Activated naive CD4-positive, alpha-beta T cell treated with Interleukin-2 at 50 U/mL for 16 hours (primary cell): ENCODE results near the gene MPRIP.
"Not testable (repeated sequence)": the region's sequence is repeated elsewhere in the genome, so short reads cannot be mapped to it uniquely, and the experiment has no call there.

Experiments
- DNase-seq: peaks from one replicate; pipeline ENCODE4 v3.0.0-alpha.2; 2020

Gene MPRIP, protein sequence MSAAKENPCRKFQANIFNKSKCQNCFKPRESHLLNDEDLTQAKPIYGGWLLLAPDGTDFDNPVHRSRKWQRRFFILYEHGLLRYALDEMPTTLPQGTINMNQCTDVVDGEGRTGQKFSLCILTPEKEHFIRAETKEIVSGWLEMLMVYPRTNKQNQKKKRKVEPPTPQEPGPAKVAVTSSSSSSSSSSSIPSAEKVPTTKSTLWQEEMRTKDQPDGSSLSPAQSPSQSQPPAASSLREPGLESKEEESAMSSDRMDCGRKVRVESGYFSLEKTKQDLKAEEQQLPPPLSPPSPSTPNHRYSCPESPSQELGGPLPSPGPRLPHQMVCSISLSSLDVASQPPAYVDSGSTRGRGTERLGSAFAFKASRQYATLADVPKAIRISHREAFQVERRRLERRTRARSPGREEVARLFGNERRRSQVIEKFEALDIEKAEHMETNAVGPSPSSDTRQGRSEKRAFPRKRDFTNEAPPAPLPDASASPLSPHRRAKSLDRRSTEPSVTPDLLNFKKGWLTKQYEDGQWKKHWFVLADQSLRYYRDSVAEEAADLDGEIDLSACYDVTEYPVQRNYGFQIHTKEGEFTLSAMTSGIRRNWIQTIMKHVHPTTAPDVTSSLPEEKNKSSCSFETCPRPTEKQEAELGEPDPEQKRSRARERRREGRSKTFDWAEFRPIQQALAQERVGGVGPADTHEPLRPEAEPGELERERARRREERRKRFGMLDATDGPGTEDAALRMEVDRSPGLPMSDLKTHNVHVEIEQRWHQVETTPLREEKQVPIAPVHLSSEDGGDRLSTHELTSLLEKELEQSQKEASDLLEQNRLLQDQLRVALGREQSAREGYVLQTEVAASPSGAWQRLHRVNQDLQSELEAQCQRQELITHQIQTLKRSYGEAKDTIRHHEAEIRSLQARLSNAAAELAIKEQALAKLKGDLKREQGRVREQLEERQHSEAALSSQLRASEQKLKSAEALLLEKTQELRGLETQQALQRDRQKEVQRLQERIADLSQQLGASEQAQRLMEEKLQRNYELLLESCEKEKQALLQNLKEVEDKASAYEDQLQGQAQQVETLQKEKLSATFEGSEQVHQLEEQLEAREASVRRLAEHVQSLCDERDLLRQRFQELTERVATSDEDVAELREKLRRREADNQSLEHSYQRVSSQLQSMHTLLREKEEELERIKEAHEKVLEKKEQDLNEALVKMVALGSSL (N-terminal part only)

GRCh38 chr17:17042384-17042736 is at the start of gene MPRIP:
Gene MPRIP (plus strand): TSS chr17:17042457. CDS start chr17:17042849, 392 bp downstream.
- DNase-seq: no peak

- DNase-seq: no peak
Measured at GRCh38 chr17:16994631-16995030, 47.6 kb upstream of the MPRIP start.

- DNase-seq: no peak
Measured at GRCh38 chr17:16995930-16996329, 46.3 kb upstream of the MPRIP start.

DNA sequence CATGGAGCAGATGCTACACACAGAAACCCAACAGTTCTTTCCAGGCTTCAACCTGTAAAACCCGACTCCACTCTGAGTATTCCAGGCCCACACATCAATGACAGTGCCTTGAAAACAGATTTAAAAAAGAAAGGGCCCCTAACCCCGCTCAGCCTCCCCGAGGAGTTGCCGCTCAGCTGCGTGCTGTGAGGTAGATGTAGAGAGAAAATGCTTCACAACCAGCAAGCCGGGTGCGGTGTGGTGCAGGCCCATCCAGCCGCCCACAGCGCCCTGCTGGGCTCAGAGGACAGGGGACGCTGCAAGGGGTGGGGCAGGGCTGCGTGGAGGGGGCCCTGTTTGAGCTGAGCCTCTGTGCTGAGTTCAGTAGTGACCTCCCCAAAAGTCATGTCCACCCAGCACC is 45.5 kb upstream of the MPRIP start:
- DNase-seq: not testable (repeated sequence)

DNA sequence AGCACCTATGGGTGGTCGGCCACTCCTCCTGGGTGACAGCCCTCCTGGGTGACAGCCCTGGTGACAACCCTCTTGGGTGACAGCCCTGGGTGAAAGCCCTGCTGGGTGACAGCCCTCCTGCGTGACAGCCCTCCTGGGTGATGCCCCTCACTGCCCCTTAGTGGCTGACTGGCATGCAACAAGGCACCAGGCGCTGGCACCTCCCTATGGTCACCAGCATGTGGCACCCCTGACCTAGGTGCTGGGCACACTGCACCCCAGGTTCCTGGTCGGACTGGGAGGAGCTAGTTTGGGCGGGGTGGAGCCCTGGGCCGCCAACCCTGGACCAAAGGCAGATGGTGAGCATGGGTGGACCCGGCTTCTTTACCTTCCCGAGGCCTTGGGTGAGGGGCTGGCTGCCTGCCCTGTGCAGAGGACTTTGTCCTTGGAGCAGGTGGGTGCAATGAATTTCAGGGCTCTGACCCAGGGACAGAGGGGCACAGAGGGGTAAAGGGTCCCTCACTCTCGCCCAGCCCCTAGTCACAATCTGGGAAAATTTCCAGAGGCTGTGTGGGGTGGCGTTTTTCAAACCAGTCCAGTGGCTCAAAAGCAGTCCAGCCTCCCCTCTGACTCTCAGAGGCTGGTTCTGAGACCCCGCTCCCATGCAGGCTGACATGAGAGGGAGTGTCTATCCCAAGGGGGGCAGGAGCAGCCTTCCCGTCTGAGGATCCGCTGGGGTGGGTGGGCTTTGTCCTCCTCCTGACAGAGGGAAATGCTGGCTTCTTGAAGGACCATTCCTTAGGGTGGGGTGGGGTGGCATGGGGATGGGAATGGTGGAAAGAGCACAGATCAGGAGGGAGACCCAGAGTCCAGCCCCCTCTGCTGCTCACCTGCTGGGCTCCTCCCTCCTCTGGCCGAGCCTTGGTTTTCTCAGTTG is 44.5 kb upstream of the MPRIP start:
- no peak for DNase-seq

DNA sequence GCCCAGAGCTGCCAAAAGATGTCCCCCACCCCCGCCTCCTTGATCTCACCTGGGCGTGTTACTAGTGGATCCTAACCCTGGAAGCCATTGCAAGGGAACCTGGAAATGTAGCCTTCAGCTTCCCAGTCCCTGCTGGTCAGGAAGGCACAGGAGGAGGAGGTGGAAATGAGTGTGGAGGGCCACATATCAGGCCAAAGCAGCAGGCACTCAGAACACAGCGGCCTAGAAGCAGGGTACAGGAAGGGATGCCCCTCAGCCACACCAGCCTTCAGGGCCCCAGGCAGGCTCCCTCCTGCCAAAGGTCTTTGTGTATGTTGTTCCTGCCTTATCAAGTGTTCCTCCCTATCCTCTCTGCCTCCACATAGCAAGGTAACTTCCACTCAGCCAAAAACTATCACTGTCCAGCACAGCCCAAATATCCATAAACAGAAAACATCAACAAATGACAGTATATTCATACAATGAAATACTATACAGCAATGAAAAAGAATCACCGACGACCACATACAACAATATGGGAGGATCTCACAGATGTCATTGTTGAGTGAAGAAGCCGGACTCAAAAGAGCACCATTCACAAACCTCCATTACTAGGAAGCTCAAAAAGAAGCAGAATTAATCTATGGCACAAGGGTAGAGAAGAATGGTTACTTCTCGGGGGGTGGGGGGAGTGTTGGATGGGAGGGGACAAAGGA is 42.2 kb upstream of the MPRIP start:
- DNase-seq: no peak

- DNase-seq: no peak
Measured at GRCh38 chr17:17001076-17001777, 41.0 kb upstream of the MPRIP start.

DNA sequence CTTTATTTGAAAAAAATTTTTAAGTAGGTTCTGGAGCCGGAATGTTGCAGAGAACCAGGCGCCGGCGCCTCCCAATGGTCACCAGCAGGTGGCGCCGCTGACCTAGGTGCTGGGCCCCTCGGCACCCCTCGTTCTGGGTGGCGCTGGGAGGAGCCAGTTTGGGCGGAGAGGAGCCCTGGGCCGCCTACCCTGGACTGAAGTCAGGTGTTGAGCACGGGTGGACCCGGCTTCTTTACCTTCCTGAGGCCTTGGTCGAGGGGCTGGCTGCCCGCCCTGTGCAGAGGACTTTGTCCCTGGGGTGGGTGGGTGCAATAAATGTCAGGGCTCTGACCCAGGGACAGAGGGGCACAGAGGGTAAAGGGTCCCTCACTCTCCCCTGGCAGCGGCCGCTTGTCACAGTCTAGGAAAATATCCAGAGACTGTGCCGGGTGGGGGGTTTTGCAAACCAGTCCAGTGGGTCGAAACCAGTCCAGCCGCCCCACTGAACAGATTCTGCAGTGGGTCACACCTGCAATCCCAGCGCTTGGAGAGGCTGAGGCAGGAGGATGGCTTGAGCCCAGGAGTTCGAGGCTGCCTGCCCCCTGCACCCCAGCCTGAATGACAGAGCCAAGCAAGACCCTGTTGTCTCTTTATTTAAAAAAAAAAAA is 40.3 kb upstream of the MPRIP start:
- DNase-seq: peak; percentile 80

DNA sequence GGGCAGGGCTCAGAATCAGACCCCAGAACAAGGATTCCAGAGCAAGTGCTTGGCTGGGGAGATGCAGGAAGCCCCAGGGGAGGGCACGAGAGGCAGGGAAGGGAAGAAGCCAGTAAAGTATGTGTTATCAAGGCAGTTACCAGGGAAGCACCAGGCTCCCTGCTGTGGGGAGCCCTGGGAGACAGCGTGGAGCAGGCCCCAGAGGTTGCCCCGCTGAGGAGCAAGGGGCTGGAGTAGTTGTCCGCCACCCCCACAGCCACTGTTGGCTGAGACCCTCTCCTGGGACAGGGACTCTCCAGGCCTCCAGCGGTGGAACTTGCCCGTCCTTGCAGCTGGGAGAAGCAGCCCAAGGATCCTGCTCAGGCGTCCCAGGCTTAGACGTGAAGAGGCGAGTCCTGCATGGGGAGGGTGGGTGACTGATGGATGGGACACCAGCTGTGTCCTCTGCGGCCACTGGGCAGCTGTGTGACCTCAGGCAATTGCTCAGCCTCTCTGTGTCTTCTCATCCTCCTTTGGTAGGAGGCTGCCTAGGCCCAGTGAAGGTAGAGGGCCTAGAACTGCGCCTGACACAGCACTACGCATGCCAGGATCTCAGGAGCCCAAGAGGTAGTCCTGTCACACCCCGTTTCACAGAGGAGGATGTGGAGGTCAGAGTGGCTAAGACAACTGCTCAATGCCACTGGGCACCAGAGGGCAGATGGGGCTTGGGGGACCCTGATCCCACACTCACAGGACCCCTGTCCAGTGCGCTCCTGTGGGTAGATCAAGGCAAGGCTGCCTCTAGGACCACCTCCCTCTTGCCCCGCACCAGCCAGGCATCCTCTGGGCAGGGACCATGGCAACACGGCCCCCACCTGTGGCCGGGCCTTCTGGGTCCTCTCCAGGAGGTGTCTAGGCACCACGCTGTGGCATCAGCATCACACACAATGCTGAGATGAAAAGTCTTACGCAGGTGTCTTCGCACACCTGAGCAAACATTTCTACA is 39.2 kb upstream of the MPRIP start:
- DNase-seq: not testable (repeated sequence)

DNA sequence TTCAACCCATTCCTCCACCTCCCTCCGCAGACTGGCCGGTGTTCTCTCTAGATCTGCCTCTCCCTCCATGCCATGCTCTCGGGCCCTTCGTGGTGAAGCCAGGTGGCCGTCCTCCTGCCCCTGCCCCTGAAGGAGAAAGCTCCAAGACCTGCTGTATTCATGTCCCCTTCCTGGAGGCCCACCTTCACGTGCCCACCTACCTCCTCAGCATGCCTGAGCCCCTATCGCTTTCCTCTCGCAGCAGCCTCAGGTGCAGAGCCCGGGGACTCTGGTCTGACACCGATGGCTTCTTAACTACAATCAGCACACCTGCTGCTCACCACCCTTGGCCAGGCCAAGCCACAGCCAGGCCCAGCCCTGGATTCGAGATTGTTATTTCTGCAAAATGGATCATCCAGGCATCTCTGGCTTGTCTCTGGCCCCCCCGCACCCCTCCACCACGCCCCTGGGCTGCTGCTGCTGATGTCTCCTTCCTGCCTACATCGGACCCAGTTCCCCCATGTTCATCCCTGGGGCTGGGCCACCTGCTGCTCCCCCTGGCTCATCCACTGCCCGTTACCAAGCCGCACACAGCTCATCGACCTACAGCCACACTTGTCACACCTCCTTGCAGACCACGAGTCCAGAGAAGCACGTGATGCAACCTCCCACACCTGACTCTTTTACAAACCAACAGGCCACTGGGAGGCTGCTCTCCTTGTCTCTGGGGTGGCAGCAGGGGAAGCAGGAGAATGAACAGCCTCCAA is 37.8 kb upstream of the MPRIP start:
- DNase-seq: no peak

DNA sequence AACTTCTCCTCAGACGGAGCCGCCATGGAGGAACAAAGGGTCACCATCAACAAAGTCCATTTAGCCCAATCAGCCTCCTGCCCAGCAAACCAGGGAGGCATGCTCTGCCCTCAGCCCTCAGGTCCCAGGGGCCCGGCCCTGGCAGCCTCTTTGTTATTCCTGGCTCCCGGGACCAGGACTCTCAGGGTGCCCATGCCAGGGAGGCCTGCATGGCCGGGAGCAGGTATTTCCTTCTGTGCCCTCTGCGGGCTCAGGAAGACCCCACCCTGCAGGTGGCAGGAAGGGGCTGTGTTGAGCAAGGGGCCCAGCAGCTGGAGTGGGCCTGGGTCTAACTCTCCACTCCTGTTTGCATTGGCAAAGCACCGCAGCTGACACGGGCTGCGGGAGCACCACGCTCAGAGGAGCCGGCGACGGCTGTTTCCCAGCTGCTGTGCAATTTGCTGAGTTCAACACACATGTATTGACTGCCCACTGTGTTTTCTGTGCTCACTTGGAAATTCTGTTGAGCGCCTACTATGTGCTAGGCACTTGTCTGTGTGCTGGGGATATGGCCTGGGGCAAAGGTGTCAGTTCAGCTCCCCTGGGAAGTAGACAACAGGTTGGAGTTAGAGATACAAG is 37.2 kb upstream of the MPRIP start:
- DNase-seq: not testable (repeated sequence)

- not testable (repeated sequence) for DNase-seq
Measured at GRCh38 chr17:17007891-17008290, 34.4 kb upstream of the MPRIP start.

DNA sequence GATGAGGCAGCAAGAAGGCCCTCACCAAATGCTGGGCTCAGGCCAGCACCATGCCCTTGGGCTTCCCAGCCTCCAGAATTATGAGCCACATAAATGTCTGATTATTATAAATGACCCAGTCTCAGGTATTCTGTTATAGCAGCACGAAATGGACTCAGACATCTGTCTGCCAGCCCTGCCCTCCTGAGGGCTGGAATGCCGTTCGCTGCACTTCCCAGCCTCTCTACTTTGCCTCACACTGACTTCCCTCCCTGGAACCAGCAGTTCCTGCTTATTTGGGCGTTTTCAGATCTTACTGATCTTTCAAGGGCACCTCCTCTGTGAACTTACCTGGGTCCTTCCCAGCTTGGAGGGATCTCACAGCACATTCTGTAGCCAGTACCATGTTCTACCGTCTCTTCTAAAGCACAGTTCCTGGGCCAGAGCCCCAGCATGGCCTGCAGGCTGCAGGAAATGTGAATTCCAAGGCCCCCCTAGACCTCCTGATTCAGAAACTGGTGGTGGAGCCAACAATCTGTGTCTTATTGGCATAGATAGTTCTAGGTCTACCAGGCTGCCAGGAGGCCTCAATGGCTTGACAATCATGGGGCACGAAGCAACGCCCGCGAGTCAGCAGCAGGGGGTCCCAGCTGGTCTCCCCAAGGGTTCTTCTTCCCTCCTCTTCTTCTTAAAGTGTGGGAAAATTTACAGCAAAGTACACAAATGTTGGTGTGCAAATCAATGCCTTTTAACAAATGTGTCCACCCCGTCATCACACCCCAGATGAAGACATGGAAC is 33.4 kb upstream of the MPRIP start:
- not testable (repeated sequence) for DNase-seq

GRCh38 chr17:17009972-17010371 is 32.3 kb upstream of the MPRIP start:
- not testable (repeated sequence) for DNase-seq

DNA sequence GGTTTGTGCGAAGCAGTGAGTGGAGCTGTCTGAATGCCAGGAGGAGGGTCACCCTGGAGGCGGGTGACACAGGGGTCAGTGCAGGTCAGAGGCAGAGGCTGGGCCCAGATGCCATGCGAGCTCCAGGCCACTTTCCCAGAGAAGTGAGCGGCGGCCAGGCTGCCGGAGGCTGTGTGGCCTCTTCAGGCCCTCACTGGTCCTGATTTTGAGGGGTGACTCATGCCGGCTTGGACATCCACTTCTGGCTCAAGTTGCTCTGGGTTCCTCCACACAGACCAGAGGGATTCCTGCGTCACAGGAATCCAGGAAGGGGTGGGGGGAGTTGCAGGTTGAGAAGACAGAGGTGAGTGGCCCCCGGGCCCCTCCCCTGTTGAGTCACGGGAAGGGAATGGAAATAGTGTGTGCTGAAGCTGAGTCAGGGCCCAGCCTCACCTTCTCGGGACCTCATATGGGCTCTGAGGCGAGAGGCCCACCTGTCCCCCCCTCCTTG is 31.7 kb upstream of the MPRIP start:
- not testable (repeated sequence) for DNase-seq

DNA sequence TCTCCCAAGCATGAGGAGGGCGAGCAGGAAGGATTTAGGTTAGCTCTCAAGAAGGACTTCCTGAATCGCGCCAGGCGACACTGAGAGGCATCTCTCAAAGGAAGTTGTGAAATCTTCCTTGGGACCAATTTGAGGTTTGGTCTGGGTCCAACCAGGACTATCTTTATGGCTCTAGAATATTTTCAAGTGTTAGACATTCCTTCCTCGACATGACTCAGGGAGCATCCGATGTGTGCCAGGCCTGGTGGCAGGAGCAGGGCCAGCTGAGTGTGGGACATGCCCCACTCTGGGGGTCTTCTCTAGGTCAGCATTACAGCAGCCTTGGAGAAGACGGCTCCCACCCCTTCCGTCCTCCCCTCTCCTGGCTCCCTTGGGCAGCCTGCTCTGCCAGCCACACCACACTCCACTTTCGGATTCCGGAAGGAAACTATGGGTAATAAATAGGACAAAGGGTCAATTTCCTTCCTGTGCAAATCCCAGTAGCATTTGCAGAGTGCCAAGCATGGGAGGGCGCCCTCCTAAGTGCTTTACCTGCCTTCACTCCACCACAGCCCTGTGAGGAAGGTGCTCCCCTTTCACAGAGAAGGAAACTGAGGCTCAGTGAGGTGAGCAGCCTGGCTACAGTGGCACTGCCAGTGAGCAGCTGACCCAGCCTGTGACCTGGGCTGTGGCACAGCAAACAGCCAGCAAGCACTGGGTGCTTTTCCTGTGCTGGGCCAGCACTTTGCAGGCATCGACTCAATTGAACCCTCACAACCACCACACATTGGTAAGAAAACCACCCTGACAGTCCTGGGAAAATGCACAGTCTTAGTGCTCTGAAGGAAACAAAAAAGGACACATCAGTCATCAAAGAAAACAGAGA is 31.0 kb upstream of the MPRIP start:
- DNase-seq: not testable (repeated sequence)
